HG02623 (cell line): ENCODE results near the gene TUBA3D.
"Not testable (repeated sequence)": the region's sequence is repeated elsewhere in the genome, so short reads cannot be mapped to it uniquely, and the experiment has no call there.

Source experiments
- ATAC-seq: cut with Tn5 transposase; IDR thresholded peaks from one replicate; pipeline ENCODE4 v1.9.1; 2021; ENCODE audit warnings: moderate library complexity; ENCODE audit not compliant: unreplicated experiment

Gene TUBA3D

DNA sequence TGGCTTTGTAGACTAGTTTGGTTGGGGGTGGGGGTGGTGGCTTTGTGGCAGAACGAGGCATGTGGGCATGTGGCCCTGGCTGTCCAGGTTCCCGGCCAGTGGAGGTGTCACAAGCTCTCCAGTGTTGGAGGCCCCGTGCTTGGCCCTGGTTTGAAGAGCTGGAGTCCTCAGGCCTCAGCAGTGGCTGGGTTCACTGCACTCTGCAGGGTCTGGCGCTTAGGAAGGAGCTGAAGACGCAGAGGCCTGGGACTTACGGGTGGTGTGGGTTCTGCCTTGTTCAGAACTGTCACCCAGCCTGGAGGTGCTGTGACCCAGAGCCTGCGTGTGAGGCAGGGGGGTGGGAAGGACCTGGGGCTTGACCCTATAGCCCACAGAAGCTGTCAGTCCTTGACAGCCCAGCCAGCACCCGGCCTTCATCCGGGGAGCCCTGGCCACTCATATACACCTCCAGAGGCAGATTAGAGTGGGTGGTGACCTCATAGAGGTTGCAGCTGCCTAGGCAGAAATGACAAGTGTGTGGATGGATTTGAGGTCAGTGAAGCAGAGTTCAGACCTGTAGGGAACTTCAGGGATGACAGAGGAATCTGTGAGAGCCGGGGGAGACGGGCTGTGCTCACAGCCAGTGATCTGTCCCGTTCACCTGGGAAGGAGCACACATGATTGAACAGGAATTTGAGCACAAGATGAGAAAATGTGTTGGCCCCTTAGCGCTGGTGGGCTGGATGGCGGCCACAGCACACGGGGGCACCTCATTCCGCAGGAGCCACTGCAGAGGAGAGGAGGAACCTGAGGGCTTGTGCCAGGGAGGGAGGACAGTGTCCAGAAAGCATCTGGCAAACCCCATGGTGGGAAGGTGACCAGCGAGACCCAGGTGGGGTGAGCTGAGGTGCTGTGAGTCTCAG is 36.3 kb downstream of the TUBA3D start:
- not testable (repeated sequence) for ATAC-seq

DNA sequence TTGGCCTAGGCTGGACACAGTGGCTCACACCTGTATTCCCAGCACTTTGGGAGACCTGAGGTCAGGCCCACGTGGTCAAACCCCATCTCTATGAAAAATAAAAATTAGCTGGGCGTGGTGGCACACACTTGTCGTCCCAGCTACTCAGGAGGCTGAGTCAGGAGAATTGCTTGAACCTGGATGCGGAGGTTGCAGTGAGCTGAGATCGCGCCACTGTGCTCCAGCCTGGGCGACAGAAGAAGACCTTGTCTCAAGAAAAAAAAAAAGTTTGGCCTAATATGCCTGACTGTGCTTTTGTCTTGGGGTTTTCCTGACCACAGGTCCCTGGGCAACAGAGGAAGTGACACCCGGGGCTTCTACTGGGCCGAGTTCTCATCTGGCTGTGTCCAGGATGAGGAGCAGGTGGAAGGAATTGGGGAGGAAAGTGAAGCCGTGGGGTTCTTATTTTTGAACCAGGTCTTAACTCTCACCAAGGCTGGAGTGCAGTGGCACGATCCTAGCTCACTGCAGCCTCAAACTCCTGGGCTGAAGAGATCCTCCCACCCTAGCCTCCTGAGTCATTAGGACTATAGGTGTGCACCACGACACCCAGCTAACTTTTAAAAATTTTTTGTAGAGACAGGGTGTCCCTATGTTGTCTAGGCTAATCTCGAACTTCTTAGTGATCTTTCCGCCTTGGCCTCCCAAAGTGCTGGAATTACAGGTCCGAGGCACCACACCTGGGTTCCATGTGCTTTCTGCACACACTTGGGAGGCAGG is 38.7 kb downstream of the TUBA3D start:
- ATAC-seq, result peak; percentile 75

DNA sequence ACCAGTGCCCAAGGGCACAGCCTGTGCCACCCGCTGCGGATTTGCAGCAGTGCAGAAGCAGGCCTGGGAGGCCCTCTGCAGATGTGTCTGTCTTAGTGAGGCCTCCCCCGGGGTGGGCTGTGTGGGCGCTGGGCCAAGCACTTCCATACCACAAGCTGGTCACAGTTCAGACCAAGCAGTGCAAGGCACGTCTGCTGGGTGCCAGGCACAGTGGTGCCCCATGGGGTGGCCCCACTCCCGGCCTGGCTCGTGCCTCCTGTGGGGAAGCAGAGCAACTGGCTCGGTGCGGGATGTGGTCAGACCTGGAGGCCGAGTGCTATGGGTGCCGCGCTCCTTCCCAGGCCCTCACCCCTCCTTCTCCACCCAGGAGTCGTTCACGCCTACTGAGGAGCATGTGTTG is 39.3 kb downstream of the TUBA3D start:
- not testable (repeated sequence) for ATAC-seq

DNA sequence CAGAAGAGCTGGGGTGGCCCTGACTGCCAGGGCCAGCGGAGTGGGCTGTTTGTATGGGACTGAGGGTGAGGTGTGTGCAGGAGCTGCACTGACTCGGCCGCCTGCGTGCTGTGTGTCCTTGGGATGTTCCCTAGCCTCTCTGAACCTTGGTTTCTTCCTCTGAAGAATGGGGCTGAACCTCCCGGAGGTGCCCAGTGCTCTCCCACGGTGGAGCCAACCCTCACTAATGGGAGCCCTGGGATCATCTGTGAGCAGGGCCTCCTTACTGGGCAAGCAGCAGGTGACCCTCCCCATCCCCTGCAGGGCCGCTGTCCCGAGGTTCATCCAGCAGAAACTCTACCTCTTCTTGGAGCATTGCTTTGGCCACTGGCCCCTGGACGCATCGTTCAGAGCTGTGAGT is 40.1 kb downstream of the TUBA3D start:
- ATAC-seq, result no peak

DNA sequence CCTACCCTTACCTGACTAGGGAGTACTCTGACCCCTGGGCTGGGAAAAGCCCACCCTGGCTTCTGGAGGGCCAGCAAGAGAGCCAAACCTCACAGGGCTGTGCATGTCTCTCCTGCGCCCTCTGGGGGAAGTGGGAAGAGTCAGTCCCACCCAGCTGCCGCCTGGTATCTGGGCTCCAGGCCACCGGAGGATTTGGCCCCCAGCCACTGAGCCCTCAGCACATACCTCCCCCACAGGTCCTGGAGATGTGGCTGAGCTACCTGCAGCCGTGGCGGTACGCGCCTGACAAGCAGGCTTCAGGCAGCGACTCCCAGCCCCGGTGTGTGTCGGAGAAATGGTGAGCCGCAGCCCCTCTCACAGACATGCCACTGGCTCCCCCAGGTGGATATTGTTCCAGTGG is 40.7 kb downstream of the TUBA3D start:
- not testable (repeated sequence) for ATAC-seq

DNA sequence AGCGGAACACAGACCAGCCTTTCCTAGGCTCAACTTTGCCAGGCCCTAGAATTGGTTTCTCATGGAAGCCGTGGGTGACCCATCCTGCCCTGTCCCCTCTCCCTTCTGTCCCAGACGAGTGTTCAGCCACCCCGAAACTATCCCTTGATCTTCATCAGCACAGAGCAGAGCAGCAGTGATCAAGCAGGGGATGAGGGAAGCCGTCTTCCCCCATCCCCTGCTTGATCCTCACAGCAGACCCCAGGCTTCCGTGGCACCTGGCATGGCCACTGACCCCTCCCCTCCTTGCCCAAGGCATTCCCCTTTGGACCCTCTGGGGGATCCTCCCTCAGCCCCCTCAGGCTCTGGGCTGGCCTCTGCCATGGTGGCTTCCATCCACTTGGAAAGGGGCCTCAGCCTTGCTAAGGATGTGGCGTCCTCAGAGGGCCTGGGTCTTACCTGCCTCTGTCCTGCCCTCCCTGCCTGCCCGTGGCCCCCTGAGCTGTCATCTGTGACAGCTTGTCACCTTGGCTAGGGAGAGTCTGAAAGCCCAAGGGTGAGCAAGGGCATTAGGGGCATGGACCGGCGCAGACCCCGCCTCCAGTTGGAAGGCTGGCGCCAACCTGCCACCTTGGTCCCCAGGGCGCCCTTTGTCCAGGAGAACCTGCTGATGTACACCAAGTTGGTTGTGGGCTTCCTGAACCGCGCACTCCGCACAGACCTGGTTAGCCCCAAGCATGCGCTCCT is 41.4 kb downstream of the TUBA3D start:
- ATAC-seq, result no peak

DNA sequence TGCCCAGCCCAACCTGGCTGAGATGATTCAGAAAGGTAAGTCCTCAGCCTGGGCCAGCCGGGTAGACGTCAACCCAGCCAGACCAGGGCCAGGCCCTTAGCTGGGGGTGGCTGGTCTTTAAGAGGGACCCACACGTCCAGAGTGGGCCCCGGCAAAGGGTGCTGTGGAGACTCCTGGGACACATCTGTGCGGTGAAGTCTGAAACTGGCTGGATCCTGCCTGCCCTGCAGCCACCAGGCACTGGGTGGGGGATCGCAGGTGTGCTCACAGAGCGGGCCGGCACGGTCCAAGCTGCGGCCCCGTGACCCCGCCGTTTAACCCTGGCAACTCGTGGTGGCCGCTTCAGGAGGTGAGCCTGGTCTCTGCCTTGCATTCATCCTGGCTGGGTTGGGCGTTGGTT is 41.9 kb downstream of the TUBA3D start:
- not testable (repeated sequence) for ATAC-seq

GRCh38 chr2:131518531-131518930 is 42.6 kb downstream of the TUBA3D start:
- ATAC-seq, result not testable (repeated sequence)

- ATAC-seq, result no peak
Measured at GRCh38 chr2:131519466-131519865, 43.5 kb downstream of the TUBA3D start.

DNA sequence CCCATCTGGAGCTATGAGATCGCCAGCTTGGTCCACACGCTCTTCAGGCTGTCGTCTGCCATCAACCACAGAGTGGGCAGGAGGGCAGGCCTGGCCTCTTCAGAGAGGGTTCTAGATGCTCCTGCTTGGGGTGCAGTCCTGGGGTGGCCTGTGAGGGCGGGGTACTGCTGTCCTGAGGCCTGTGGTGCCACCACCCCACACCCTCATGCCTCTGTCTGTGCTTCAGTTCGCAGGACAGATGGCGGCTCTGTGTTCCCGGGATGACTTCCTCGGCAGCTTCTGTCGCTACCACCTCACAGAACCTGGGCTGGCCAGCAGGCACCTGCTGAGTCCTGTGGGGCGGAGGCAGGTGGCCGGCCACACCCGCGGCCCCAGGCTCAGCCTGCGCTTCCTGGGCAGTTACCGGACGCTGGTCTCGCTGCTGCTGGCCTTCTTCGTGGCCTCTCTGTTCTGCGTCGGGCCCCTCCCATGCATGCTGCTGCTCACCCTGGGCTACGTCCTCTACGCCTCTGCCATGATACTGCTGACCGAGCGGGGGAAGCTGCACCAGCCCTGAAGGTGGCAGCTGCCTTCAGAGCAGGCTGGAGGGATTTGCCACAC is 44.1 kb downstream of the TUBA3D start:
- ATAC-seq, result not testable (repeated sequence)

DNA sequence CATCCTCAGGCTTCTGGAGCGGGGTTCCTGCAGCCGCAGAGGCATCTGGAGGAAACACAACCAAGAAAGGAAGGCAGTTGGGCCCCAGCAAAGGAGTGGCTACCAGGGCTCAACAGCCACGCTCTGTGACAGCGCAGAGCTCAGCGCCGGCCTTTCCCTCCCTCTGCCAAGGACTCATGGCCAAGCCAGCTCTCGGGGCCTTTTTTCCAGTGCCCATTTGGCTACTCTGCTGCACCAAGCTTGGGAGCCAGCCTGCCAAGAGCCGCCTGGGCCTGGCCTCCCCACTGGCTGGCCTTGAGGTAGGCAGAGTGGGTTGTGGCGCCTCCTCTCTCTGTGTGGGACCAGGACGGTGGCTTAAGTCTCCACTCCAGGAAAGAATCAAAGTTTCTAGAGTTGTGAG is 44.6 kb downstream of the TUBA3D start:
- no peak for ATAC-seq

- ATAC-seq, result not testable (repeated sequence)
Measured at GRCh38 chr2:131521524-131521923, 45.6 kb downstream of the TUBA3D start.

GRCh38 chr2:131521961-131522781 is 46.3 kb downstream of the TUBA3D start:
- ATAC-seq, result no peak

DNA sequence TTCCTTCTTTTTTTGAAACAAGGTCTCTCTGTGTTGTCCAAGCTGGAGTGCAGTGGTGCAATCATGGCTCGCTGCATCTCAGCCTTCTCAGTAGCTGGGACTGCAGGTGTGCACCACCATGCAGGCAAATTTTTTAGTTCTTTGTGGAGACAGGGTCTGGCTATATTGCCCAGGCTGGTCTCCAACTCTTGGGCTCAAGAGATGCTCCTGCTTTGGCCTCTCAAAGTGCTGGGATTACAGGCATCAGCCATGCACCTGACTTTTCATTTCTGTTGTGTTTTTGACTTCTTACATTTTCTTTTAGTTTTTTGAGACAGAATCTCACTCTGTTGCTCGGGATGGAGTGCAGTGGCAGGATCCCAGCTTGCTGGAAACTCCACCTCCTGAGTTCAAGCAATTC is 49.3 kb downstream of the TUBA3D start:
- ATAC-seq, result not testable (repeated sequence)

DNA sequence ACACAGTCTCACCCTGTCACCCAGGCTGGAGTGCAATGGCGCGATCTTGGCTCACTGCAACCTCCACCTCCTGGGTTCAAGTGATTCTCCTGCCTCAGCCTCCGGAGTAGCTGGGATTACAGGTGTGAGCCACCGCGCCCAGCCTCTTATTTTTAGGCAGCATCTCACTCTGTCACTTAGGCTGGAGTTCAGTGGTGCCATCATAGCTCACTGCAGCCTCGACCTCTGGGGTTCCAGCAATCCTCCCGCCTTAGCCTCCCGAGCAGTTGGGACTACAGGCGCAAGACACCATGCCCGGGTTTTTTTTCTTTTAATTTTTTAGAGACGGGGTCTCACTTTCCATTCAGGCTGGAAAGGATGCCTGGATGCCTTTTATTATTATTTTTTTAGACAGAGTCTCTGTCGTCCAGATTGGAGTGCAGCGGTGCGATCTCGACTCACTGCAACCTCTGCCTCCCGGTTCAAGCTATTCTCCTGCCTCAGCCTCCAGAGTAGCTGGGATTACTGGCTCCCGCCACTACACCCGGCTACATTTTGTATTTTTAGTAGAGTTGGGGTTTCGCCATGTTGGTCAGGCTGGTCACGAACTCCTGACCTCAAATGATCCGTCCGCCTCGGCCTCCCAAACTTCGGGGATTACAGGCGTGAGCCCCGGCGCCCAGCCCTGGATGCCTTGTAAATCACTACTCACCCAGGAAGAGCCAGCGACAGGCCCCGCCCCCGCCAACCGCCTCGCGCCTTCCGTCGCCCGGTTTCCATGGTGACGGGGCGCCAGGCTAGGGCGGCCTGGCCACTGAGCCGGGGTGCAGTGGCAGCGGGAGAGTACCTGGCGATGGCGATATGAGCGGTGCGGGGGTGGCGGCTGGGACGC is 51.4 kb downstream of the TUBA3D start, which contains the start of gene CCDC74A:
CCDC74A (plus strand) TSS at position 758 of the 871 bp plus-strand sequence; CDS start at position 841, 83 bp downstream.
- ATAC-seq, result peak; percentile 89

DNA sequence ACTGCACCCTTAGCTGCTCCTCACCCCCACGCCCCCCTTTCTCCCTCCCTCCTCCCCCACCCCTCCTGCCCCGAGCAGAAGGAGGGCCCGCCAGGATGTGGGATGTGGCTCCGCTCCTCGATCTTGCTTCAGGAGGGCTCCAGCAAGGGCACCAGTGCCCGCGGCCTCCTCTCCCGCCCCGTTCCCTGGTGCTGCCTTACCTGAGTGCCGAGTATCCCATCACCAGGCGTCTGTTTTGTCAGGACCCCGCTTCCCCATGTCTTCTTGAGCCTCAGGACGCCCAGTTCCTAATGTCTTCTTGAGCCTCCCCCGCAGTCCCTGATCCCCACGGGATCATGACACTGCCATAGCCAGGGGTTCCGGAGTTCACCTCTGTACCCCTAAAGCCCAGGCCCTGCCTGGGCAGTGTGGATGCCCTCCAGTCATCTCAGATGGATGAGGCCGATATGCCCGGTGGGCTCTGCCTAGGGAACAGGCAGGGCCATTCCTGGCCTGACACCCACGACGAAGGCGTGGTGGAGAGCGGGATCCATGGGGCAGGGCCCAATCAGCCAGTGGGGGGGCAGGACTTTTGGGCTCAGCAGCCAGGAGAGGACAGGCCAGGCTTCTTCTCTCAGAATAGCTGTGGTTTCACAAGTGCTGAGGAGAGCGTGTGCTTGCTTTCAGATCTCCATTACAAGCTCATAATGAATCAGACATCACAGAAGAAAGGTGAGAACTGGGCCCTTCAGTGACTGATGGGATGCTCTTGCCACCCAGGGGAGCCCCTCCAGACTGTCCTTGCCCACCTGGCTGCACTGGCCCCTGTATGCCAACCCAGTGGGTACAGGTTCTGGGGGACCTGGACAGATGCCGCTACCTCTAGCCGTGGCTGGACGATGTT is 53.3 kb downstream of the TUBA3D start:
- ATAC-seq, result peak; percentile 51

GRCh38 chr2:131529864-131530445 is 54.0 kb downstream of the TUBA3D start:
- ATAC-seq, result peak; percentile 1
